Keratinocyte (primary cell): ENCODE results near the gene DSC2. TPM values are rescaled to one million over a fixed set of nuclear protein-coding genes. Genes with fewer than 3 reads are reported as not detected.

Source experiments
- DNase-seq: peaks from one replicate; pipeline ENCODE4 v3.0.0-alpha.2; 2011; ENCODE audit warnings: low read depth, missing footprints, low spot score
- FAIRE-seq: peaks from 2 replicates; lab custom pipeline; 2011; peaks lifted over from hg19 to GRCh38; lab: Jason Lieb, UNC
- H2AFZ ChIP-seq: 2 replicates; pipeline ENCODE4 v1.6.0; 2012; ENCODE audit warnings: low read length, control low read depth, inconsistent platforms; ENCODE audit not compliant: control insufficient read depth
- H3K27ac ChIP-seq: 2 replicates; pipeline ENCODE4 v1.5.1; 2011; ENCODE audit warnings: low read length; ENCODE audit not compliant: control insufficient read depth, insufficient read depth
- H3K27me3 ChIP-seq: 3 replicates; pipeline ENCODE4 v1.6.0; 2011; ENCODE audit warnings: low read length; ENCODE audit not compliant: control insufficient read depth, insufficient read depth; ENCODE audit errors: extremely low read depth
- H3K36me3 ChIP-seq, 2 experiments: 2 replicates in 1 of 2; 3 replicates in 1 of 2; pipeline ENCODE4 v1.5.1; 2011; ENCODE audit warnings: low read length in 2 of 2, mild to moderate bottlenecking in 1 of 2; ENCODE audit not compliant: control insufficient read depth in 2 of 2, insufficient read depth in 2 of 2; ENCODE audit errors: extremely low read depth in 1 of 2
- H3K4me1 ChIP-seq: 3 replicates; pipeline ENCODE4 v1.5.1; 2011; ENCODE audit warnings: low read length; ENCODE audit not compliant: control insufficient read depth, insufficient read depth; ENCODE audit errors: extremely low read depth
- H3K4me2 ChIP-seq: 3 replicates; pipeline ENCODE4 v1.6.0; 2011; ENCODE audit warnings: low read depth, low read length; ENCODE audit not compliant: control insufficient read depth, insufficient read depth; ENCODE audit errors: extremely low read depth
- H3K4me3 ChIP-seq, 3 experiments: fragments of 200-600 bp in 1 of 3; sonication (generic) in 1 of 3; 2 replicates in 2 of 3; 3 replicates in 1 of 3; pipeline ENCODE4 v1.5.1; 2011 to 2016; ENCODE audit warnings: low read length in 3 of 3, mild to moderate bottlenecking in 3 of 3, control low read depth in 2 of 3, inconsistent platforms in 1 of 3, low read depth in 1 of 3, mixed read lengths in 1 of 3, mixed run types in 1 of 3, moderate library complexity in 1 of 3; ENCODE audit not compliant: control insufficient read depth in 2 of 3, insufficient read depth in 2 of 3; ENCODE audit errors: extremely low read depth in 1 of 3
- H3K79me2 ChIP-seq: 2 replicates; pipeline ENCODE4 v1.6.0; 2012; ENCODE audit warnings: low read length; ENCODE audit not compliant: control insufficient read depth, insufficient read depth
- H3K9ac ChIP-seq: 3 replicates; pipeline ENCODE4 v1.6.0; 2011; ENCODE audit warnings: low read length; ENCODE audit not compliant: control insufficient read depth, insufficient read depth; ENCODE audit errors: extremely low read depth
- H3K9me1 ChIP-seq: 3 replicates; pipeline ENCODE4 v1.6.0; 2011; ENCODE audit warnings: low read length; ENCODE audit not compliant: control insufficient read depth, insufficient read depth; ENCODE audit errors: extremely low read depth
- H3K9me3 ChIP-seq: 2 replicates; pipeline ENCODE4 v1.5.1; 2012; ENCODE audit warnings: low read depth, low read length; ENCODE audit not compliant: control insufficient read depth
- H4K20me1 ChIP-seq: 3 replicates; pipeline ENCODE4 v1.6.0; 2011; ENCODE audit warnings: low read length; ENCODE audit not compliant: control insufficient read depth, insufficient read depth; ENCODE audit errors: extremely low read depth
- EZH2 ChIP-seq: IDR thresholded peaks from one replicate; pipeline ENCODE4 v1.6.1; 2012; ENCODE audit warnings: inconsistent platforms, mild to moderate bottlenecking, low read length, moderate library complexity
- dilution Hi-C: fragments of 300-500 bp; cut with MboI; formaldehyde crosslinking; loops from one replicate; pipeline ENCODE4 v1.7.0; 2020; ENCODE audit warnings: low sequenced_read_pairs; ENCODE audit not compliant: extremely low pct_ligation_motif_present
- polyA plus RNA-seq, 5 experiments: library from polyadenylated mRNA; depleted of rRNA in 3 of 5; stranded (reverse) in 3 of 5; stranded (forward) in 1 of 5; unstranded in 1 of 5; fragments of >200 nt; gene quantifications; 1 replicate in 1 of 5; 2 replicates in 3 of 5; 3 replicates in 1 of 5; pipeline versions ENCODE4 v1.2.1 to v1.2.3, GENCODE V29; 2011 to 2012; ENCODE audit warnings: missing spikeins in 2 of 5, low read depth in 1 of 5, low replicate concordance in 1 of 5
- TF ChIP-seq, protein P1 (sequence below), 3 experiments: IDR thresholded peaks in 1 of 3; conservative IDR thresholded peaks in 1 of 3; optimal IDR thresholded peaks in 1 of 3; 2 replicates in 2 of 3; 3 replicates in 1 of 3; pipeline versions ENCODE3 to v1.5.1; 2011; ENCODE audit warnings: low read length in 3 of 3, mild to moderate bottlenecking in 3 of 3, moderate library complexity in 2 of 3, control low read depth in 1 of 3, inconsistent platforms in 1 of 3; ENCODE audit not compliant: insufficient read depth in 2 of 3; ENCODE audit errors: extremely low read depth in 1 of 3

Gene DSC2
- polyA plus RNA-seq, 1 donor (not counting 4 experiments of a cell fraction or from before 2014, with no cell fraction given): 37.1 TPM

DNA sequence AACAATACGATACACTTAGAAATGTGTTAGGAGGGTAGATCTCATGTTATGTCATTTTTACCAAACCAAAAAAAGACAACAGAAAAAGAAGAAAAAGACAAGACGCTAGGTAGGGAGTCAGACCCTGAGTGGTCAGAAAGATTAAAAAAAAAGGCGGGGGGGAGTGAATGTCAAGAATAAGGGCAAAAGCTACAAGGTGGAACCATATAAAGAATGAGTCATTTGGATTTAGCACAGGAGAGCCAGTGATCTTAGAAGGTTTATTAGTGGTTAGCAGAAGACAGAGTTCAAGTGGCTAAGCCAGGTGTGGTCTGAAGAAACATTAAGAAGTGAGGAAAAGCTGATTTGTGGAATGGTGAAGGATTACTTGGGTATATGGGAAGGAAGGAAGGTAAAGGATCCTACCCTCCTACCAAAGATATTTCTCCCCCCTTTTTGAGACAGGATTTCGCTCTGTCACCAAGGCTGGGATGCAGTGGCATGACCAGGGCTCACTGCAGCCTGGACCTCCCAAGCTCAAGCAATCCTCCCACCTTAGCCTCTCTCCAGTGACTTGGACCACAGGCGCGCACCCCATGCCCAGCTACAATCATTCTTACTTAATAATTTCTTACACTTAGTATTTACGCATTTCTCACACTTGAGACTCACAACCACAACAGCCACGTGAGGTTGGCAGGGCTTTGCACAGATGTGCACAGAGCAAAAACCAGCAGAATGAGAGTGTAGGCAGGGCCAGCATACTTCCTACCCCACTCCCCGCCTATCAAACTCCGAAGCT, 2.6 kb downstream of the DSC2 start:
- no peaks in the 10 kb centered on the region for H4K20me1 ChIP-seq
- no peak for TF ChIP-seq EZH2
- TF ChIP-seq, protein P1, sequence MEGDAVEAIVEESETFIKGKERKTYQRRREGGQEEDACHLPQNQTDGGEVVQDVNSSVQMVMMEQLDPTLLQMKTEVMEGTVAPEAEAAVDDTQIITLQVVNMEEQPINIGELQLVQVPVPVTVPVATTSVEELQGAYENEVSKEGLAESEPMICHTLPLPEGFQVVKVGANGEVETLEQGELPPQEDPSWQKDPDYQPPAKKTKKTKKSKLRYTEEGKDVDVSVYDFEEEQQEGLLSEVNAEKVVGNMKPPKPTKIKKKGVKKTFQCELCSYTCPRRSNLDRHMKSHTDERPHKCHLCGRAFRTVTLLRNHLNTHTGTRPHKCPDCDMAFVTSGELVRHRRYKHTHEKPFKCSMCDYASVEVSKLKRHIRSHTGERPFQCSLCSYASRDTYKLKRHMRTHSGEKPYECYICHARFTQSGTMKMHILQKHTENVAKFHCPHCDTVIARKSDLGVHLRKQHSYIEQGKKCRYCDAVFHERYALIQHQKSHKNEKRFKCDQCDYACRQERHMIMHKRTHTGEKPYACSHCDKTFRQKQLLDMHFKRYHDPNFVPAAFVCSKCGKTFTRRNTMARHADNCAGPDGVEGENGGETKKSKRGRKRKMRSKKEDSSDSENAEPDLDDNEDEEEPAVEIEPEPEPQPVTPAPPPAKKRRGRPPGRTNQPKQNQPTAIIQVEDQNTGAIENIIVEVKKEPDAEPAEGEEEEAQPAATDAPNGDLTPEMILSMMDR (optimal IDR thresholded peaks at IDR 0.05 in 1 of 3, IDR thresholded peaks at IDR 0.05 in 1 of 3, conservative IDR thresholded peaks at IDR 0.05 in 1 of 3; ENCODE audit: extremely low read depth in 1 of 3, insufficient read depth in 2 of 3, low read length in 3 of 3): no peak
- no peaks in the 10 kb centered on the region for H3K9me1 ChIP-seq
- DNase-seq (no peak), FAIRE-seq (peak; percentile 36)
- peaks cover 31% of the 10 kb centered on the region for H3K4me1 ChIP-seq
- no peak overlapping the region for H2AFZ ChIP-seq
- dilution Hi-C loops: loop anchor here (25.0 kb wide), 1 partner anchor 88 kb away; no protein-coding TSS in a partner anchor
- H3K4me3 ChIP-seq: peak overlapping the region; percentile 69 to 89 (median 89)
- H3K27ac ChIP-seq: peak overlapping the region; percentile 90
- H3K9ac ChIP-seq: peak overlapping the region; percentile 92
- peaks cover 63% of the 10 kb centered on the region for H3K79me2 ChIP-seq
- no peaks in the 10 kb centered on the region for H3K27me3 ChIP-seq
- no peaks in the 10 kb centered on the region for H3K36me3 ChIP-seq
- peak overlapping the region; percentile 87 for H3K4me2 ChIP-seq
- H3K9me3 ChIP-seq: no peaks in the 10 kb centered on the region

DNA sequence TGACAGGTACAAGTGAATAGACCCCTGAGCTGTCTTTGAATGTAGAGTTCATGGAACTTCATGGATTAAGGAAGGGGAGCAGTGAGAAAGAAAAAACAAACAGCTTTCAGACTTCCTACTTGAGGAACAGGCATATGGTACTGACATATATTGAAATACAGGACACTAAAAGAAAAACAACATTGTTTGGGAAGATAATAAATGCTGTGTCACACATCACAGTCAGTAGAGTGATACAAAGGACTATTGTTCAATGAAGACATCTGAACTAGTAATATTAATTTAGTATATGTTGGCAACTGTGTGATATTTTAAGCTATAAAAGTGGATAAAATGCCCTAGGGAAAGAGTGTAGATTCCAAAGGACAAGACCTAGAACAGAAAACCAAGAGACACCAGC, 3.3 kb downstream of the DSC2 start:
- Histone ChIP-seq H3K9ac (no peak overlapping the region), H2AFZ (no peak overlapping the region), H3K27me3 (no peaks in the 10 kb centered on the region), H3K27ac (no peak overlapping the region), H3K79me2 (peaks cover 67% of the 10 kb centered on the region), H3K9me3 (no peaks in the 10 kb centered on the region), H3K4me3 (no peak overlapping the region), H3K4me2 (peak overlapping the region; percentile 87), H3K4me1 (peaks cover 28% of the 10 kb centered on the region), H3K9me1 (no peaks in the 10 kb centered on the region), H4K20me1 (no peaks in the 10 kb centered on the region), H3K36me3 (no peaks in the 10 kb centered on the region)
- dilution Hi-C loops: loop anchor here (25.0 kb wide), 1 partner anchor 88 kb away; no protein-coding TSS in a partner anchor
- FAIRE-seq (peak; percentile 57), DNase-seq (no peak)
- TF ChIP-seq, protein P1 (optimal IDR thresholded peaks at IDR 0.05 in 1 of 3, IDR thresholded peaks at IDR 0.05 in 1 of 3, conservative IDR thresholded peaks at IDR 0.05 in 1 of 3; ENCODE audit: extremely low read depth in 1 of 3, insufficient read depth in 2 of 3, low read length in 3 of 3): no peak
